ENCODE measurements around the gene DCLK3.

DCLK3 gene

GRCh38 chr3:36763850-36764703 lies at the start of gene DCLK3:
DCLK3 (minus strand) TSS chr3:36764553; CDS start chr3:36764263, 290 bp downstream.
- DNase-seq (ENCODE audit: low read depth in 4 of 4, low spot score in 1 of 4) = peak in 1 of 4 experiments; percentile 9

- no peak for DNase-seq (ENCODE audit: low read depth in 4 of 4, low spot score in 1 of 4)
These were observed 49.0 kb upstream of the DCLK3 start for GRCh38 chr3:36813305-36813704.

DNA sequence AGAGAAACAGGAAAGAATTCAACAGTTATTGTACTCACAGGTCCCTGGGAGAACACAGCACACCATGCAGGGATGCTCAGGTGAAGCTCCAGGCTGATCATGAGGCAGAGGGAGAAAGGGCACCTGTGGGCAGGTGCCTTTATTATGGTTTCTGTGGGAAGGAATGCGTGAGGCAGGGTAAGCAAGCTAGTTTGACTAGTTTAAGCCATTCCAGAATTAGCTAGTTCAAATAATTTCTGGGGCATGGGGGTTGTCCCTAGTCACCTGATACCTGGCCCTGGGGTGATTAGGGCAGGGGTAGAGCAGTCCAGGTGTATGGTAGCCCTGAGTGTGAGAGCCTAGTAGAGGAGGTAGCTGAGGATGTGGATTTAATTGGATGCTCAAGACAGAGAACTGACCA lies 47.9 kb upstream of the DCLK3 start:
- no peak for DNase-seq (ENCODE audit: low read depth in 4 of 4, low spot score in 1 of 4)

GRCh38 chr3:36811768-36812167 lies 47.4 kb upstream of the DCLK3 start:
- DNase-seq (ENCODE audit: low read depth in 4 of 4, low spot score in 1 of 4) = no peak

- DNase-seq (ENCODE audit: low read depth in 4 of 4, low spot score in 1 of 4) = no peak
These were observed 40.1 kb upstream of the DCLK3 start for GRCh38 chr3:36804295-36805055.

GRCh38 chr3:36803091-36803791 lies 38.9 kb upstream of the DCLK3 start:
- DNase-seq (ENCODE audit: low read depth in 4 of 4, low spot score in 1 of 4) = no peak

DNA sequence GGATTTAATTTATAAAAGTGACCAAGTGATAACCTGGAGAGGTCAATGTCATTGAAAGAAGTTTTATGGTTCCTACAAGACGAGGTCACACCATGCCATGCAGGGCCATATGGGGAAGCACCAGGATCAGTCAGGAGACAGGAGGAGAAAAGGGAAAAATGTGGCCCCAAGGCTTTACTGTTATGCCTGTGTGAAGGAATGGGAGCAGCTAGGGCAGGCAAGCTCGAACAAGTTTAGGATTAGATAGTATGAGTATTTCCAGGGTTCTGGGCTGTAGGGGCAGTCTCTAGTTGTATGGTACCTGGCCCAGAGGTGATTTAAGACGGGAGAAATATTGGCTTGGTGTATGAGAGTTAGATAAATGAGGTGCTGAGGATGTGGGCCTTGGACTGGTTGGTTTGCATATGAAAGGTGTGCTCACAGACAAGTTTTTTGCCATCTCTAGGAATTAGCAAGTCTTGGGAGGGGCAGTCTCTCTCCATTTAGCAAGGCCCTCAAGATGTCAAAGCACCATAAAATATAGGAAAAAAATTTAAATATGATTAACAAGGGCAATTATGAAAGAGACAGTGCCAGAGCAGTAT lies 36.3 kb upstream of the DCLK3 start:
- DNase-seq (ENCODE audit: low read depth in 4 of 4, low spot score in 1 of 4) = no peak

DNA sequence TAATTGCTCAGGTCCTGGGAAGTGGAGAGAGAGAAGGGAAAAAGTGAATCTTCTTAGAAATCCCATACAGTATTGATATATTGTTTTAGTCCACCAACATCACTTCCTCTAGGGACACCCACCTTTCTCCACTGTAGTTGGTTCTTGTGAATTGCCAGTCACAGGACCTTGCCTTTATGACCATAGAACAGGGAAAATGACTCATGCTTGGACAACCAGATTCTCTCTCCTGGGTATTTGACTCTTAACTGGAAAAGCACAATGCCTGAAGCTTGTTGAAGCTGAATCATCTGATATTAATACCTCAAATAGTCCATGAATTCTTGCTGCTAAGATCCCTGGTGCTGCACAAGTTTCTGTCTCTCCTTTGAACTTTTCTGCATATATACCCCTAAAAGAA lies 32.5 kb upstream of the DCLK3 start:
- DNase-seq (ENCODE audit: low read depth in 4 of 4, low spot score in 1 of 4) = no peak

GRCh38 chr3:36796161-36796560 lies 31.8 kb upstream of the DCLK3 start:
- DNase-seq (ENCODE audit: low read depth in 4 of 4, low spot score in 1 of 4) = no peak

GRCh38 chr3:36795622-36796021 lies 31.3 kb upstream of the DCLK3 start:
- no peak for DNase-seq (ENCODE audit: low read depth in 4 of 4, low spot score in 1 of 4)

DNA sequence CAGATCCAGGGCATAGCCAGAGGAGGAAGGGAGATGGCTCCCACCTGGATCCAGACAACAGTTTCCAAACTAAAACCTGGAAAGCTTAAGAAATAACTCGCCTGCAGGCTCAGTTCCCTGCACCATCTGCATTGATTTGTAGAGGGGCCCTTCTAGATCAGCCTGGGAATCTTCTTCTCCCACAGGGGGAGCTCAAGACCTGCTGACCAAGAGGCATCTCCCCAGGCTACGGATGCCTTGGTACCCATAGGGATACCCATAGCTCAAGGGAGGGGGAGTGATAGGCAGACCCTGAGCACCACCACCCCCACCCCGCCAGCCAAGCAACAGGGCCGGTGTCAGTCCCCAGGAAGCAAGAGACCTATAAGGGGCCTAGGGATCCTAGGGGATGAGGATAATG lies 28.0 kb upstream of the DCLK3 start:
- DNase-seq (ENCODE audit: low read depth in 4 of 4, low spot score in 1 of 4) = no peak

DNA sequence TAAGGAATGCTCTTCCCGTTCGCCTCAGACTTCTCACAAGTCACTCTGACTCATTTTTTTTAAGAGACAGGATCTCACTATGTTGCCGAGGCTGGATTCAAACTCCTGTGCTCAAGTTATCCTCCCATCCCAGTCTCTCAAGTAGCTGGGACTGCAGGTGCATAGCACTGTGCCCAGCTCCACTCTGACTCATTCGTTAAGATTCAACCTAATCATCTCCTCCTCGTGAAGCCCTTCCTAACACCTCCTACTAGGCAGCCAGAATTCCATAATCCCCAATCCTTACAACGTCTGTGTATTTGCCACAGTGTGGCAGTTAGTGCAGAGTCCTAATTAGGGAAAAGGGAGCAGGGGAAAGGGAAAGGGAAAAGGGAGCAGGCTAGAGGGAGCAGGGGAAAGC lies 26.4 kb upstream of the DCLK3 start:
- DNase-seq (ENCODE audit: low read depth in 4 of 4, low spot score in 1 of 4) = no peak

- no peak for DNase-seq (ENCODE audit: low read depth in 4 of 4, low spot score in 1 of 4)
These were observed 22.9 kb upstream of the DCLK3 start for GRCh38 chr3:36786921-36787890.

DNA sequence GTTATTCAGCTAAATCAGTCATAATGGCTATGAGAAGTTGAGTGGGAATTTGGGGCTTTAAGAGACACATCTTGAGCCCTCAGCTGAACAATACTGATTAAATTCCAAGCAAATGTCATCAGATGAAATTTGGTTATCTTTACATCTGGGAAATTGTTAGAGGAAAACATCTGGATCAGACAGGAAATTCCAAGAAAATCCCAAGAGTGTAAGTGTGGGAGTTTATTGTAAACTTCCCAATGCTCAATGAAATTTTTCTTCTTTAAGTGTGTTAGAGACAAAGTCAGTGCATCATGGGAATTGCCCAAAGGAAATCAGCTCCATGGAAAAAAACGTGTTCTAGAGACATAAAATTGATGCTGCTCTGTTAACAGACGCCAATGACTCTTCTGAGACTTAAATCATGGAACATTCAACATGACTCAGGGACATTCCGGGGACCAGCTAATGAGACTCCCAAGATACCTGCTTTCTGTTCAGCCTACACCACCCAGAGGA lies 19.8 kb upstream of the DCLK3 start:
- DNase-seq (ENCODE audit: low read depth in 4 of 4, low spot score in 1 of 4) = no peak

GRCh38 chr3:36777424-36778218 lies 13.3 kb upstream of the DCLK3 start:
- no peak for DNase-seq (ENCODE audit: low read depth in 4 of 4, low spot score in 1 of 4)

GRCh38 chr3:36776436-36776835 lies 12.1 kb upstream of the DCLK3 start:
- DNase-seq (ENCODE audit: low read depth in 4 of 4, low spot score in 1 of 4) = no peak

- no peak for DNase-seq (ENCODE audit: low read depth in 4 of 4, low spot score in 1 of 4)
These were observed 9.7 kb upstream of the DCLK3 start for GRCh38 chr3:36774052-36774451.

DNA sequence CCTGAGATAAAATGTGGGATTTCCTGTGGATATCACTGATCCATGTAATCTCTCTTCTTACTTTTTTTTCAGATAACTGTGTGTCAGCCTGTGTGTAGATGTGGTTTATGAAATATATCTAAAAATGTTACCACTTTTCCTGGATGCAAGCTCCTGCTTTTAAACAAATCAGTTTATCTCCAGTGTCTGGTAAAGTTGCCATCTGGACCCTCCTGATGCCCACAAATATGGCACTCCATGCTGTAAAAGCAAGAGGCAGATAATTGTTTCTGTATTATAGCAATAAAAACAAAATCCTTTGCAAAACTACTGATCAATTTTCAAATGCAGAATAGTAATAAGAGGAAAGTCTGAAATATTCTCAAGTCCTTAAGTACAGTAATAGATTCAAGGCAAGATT lies 7.6 kb upstream of the DCLK3 start:
- no peak for DNase-seq (ENCODE audit: low read depth in 4 of 4, low spot score in 1 of 4)

- no peak for DNase-seq (ENCODE audit: low read depth in 4 of 4, low spot score in 1 of 4)
These were observed 5.6 kb upstream of the DCLK3 start for GRCh38 chr3:36769926-36770325.

All from stimulated activated CD4-positive, alpha-beta T cell treated with anti-CD3 and anti-CD28 coated beads, Interleukin-1b, Interleukin-23, amount 100 ng/mL, for 24 hours (primary cell).